Left lung (tissue), 10 donors: ENCODE data around the gene AUTS2. TPM values are rescaled to one million over a fixed set of nuclear protein-coding genes. Genes with fewer than 3 reads are reported as not detected.

Experiments used
- ATAC-seq: fragments of 200-7000 bp; cut with Tn5 transposase; one replicate; pipeline ENCODE4 v1.9.1; 2020; ENCODE audit warnings: moderate library complexity
- DNase-seq, 4 donors: peaks; one replicate each; pipeline ENCODE4 v3.0.0-alpha.2; 2013 to 2020
- H3K27ac ChIP-seq, 2 donors: fragments of 200-600 bp; sonication (generic) in 1 of 2; one replicate each; pipeline versions ENCODE4 v1.5.0 to v1.8.0; 2020 to 2021
- H3K27me3 ChIP-seq, 2 donors: fragments of 200-600 bp; sonication (generic) in 1 of 2; one replicate each; pipeline versions ENCODE4 v1.5.0 to v1.8.0; 2020 to 2021
- H3K36me3 ChIP-seq, 2 donors: fragments of 200-600 bp; sonication (generic) in 1 of 2; one replicate each; pipeline versions ENCODE4 v1.5.0 to v1.8.0; 2020 to 2021
- H3K4me1 ChIP-seq, 2 donors: fragments of 200-600 bp; one replicate each; pipeline ENCODE4 v1.8.0; 2021
- H3K4me3 ChIP-seq, 2 donors: fragments of 200-600 bp; sonication (generic) in 1 of 2; one replicate each; pipeline versions ENCODE4 v1.5.0 to v1.8.0; 2020 to 2021; ENCODE audit warnings: mild to moderate bottlenecking in 1 of 2
- H3K9me3 ChIP-seq, 2 donors: fragments of 200-600 bp; sonication (generic) in 1 of 2; one replicate each; pipeline versions ENCODE4 v1.5.0 to v1.8.0; 2020 to 2021
- intact Hi-C, 2 donors: fragments of 100-400 bp; cut with DNase I; formaldehyde crosslinking; loops; one replicate each; pipeline versions ENCODE4 v1.11.2 to v1.14.2; 2022
- polyA plus RNA-seq, 6 donors: library from polyadenylated mRNA; unstranded; fragments of 120-200 nt; gene quantifications; one replicate each; pipeline ENCODE4 v1.2.1, GENCODE V29; 2013; ENCODE audit not compliant: insufficient read length in 6 of 6
- total RNA-seq, 2 donors: library from RNA; stranded (reverse); fragmentation: NEBNext Ultra II Directional; extraction: Animal tissue kit (Norgen Biotek cat#: 25700); gene quantifications; one replicate each; pipeline ENCODE4 v1.2.1, GENCODE V29; 2021
- TF ChIP-seq, protein P1 (sequence below), 2 donors: fragments of 200-600 bp; sonication (generic) in 1 of 2; IDR thresholded peaks; one replicate each; pipeline versions ENCODE4 v1.5.0 to v1.8.0; 2021; ENCODE audit warnings: antibody characterized with exemption in 2 of 2
- donor health status: DM: no; HTN: yes; CAD: no.
- donor health status: DM: no; HTN: no; CAD: no.

The AUTS2 gene
- total and polyA plus RNA-seq, 8 donors = 40.4 to 119 (median 103) TPM

DNA sequence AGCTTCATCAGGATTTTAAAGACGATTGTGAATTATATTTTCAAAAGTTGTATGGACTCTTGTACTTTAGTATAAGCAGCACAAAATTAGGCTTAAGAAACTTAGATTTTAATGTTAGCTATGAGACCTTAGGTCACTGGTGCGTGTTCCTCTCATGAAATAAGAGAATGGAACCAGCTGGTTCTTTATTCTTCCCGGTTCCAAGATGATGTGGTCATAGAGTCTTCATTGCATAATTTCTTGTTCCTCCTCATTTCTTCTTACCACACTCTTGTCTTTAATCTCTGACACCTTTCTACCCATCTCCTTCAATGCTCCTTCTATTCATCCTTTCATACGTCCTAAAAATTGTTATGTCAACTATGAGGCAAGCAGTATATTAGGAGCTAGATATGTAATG is 437.2 kb downstream of the AUTS2 start:
- Histone ChIP-seq H3K9me3 (no peaks in the 10 kb centered on the region), H3K27me3 (no peaks in the 10 kb centered on the region)

GRCh38 chr7:70035955-70036354 is 437.7 kb downstream of the AUTS2 start:
- TF ChIP-seq, protein P1, sequence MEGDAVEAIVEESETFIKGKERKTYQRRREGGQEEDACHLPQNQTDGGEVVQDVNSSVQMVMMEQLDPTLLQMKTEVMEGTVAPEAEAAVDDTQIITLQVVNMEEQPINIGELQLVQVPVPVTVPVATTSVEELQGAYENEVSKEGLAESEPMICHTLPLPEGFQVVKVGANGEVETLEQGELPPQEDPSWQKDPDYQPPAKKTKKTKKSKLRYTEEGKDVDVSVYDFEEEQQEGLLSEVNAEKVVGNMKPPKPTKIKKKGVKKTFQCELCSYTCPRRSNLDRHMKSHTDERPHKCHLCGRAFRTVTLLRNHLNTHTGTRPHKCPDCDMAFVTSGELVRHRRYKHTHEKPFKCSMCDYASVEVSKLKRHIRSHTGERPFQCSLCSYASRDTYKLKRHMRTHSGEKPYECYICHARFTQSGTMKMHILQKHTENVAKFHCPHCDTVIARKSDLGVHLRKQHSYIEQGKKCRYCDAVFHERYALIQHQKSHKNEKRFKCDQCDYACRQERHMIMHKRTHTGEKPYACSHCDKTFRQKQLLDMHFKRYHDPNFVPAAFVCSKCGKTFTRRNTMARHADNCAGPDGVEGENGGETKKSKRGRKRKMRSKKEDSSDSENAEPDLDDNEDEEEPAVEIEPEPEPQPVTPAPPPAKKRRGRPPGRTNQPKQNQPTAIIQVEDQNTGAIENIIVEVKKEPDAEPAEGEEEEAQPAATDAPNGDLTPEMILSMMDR (IDR thresholded peaks at IDR 0.05) = no peak
- H3K9me3 ChIP-seq = no peaks in the 10 kb centered on the region
- no peaks in the 10 kb centered on the region for H3K27me3 ChIP-seq
- intact Hi-C loops = no loop called here
- DNase-seq (peak in 1 of 4 donors; percentile 76), ATAC-seq (no peak)
- H3K27ac ChIP-seq = no peak overlapping the region
- no peaks in the 10 kb centered on the region for H3K36me3 ChIP-seq
- no peaks in the 10 kb centered on the region for H3K4me1 ChIP-seq
- no peak overlapping the region for H3K4me3 ChIP-seq

More for the DNA sequence above, 437.2 kb downstream of the AUTS2 start:
- H3K27ac ChIP-seq = no peak overlapping the region
- intact Hi-C loops = no loop called here
- TF ChIP-seq, protein P1 (IDR thresholded peaks at IDR 0.05) = no peak
- H3K4me3 ChIP-seq = no peak overlapping the region
- ATAC-seq (no peak), DNase-seq (peak in 1 of 4 donors; percentile 51)
- no peaks in the 10 kb centered on the region for H3K4me1 ChIP-seq
- H3K36me3 ChIP-seq = no peaks in the 10 kb centered on the region

- H3K27ac ChIP-seq = no peak overlapping the region
- TF ChIP-seq, protein P1 (IDR thresholded peaks at IDR 0.05) = no peak
- intact Hi-C loops = no loop called here
- H3K4me1 ChIP-seq = no peaks in the 10 kb centered on the region
- H3K4me3 ChIP-seq = no peak overlapping the region
- no peaks in the 10 kb centered on the region for H3K36me3 ChIP-seq
- no peaks in the 10 kb centered on the region for H3K27me3 ChIP-seq
- ATAC-seq (no peak), DNase-seq (no peak)
- H3K9me3 ChIP-seq = no peaks in the 10 kb centered on the region
These were observed 438.4 kb downstream of the AUTS2 start for GRCh38 chr7:70036695-70037094.

GRCh38 chr7:70037171-70037933 is 439.1 kb downstream of the AUTS2 start:
- H3K4me1 ChIP-seq = no peaks in the 10 kb centered on the region
- H3K27me3 ChIP-seq = no peaks in the 10 kb centered on the region
- DNase-seq (no peak), ATAC-seq (no peak)
- H3K9me3 ChIP-seq = no peaks in the 10 kb centered on the region
- TF ChIP-seq, protein P1 (IDR thresholded peaks at IDR 0.05) = no peak
- no peak overlapping the region for H3K27ac ChIP-seq
- H3K4me3 ChIP-seq = no peak overlapping the region
- no peaks in the 10 kb centered on the region for H3K36me3 ChIP-seq
- intact Hi-C loops = no loop called here

DNA sequence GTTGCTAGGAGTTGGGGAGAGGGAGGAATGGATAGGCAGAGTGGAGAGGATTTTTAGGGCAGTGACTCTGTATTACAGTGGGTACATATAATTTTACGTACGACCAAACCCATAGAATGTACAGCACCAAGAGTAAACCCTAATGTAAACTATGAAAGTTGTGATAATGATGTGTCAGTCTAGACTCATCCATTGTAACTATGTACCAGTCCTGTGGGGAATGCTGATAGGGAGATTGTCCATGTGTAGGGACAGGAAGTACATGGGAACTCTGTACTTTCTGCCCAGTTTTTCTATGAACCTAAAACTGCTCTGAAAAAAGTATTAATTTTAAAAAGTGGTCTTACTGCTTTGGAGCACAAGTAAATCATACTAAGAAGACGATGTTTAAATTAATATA is 441.8 kb downstream of the AUTS2 start:
- ATAC-seq = no peak
- DNase-seq = no peak
- Histone ChIP-seq H3K4me1 (no peaks in the 10 kb centered on the region), H3K9me3 (no peaks in the 10 kb centered on the region), H3K27me3 (no peaks in the 10 kb centered on the region), H3K4me3 (no peak overlapping the region), H3K36me3 (no peaks in the 10 kb centered on the region), H3K27ac (no peak overlapping the region)
- intact Hi-C loops = loop anchor here in 1 of 2 donors (5.0 kb wide), 1 partner anchor 122 kb away; no protein-coding TSS in a partner anchor
- TF ChIP-seq, protein P1 (IDR thresholded peaks at IDR 0.05) = no peak
